T-helper 1 cell (primary cell): ENCODE data around the gene MEIOSIN.
"Not testable (repeated sequence)": the region's sequence is repeated elsewhere in the genome, so short reads cannot be mapped to it uniquely, and the experiment has no call there.

Source experiments
- DNase-seq, 5 donors: peaks; one replicate each; pipeline ENCODE4 v3.0.0-alpha.2; 2012 to 2020
- total RNA-seq, 4 donors: gene quantifications; one replicate each; lab custom pipeline; 2026; lab: John Stamatoyannopoulos, UW

Gene MEIOSIN
- total RNA-seq = 0 reads per million in 4 donors

- no peak for DNase-seq
Observed at GRCh38 chr19:45733160-45733810, at the start of gene MEIOSIN. Gene MEIOSIN, plus strand, starts transcription at chr19:45733439. Its CDS starts 1,938 bp downstream, at chr19:45735377.

GRCh38 chr19:45685045-45685444 is 48.2 kb upstream of the MEIOSIN start:
- not testable (repeated sequence) for DNase-seq

GRCh38 chr19:45687599-45687998 is 45.6 kb upstream of the MEIOSIN start:
- DNase-seq = no peak

- DNase-seq = peak; percentile 80 to 94 (median 88)
Observed at GRCh38 chr19:45691516-45692186, 41.6 kb upstream of the MEIOSIN start, which contains the start of gene SNRPD2. Gene SNRPD2, minus strand, starts transcription at chr19:45691953. Its CDS starts 65 bp downstream, at chr19:45691888.

GRCh38 chr19:45692187-45693105 is 40.8 kb upstream of the MEIOSIN start, which contains the start of gene QPCTL:
Gene QPCTL, plus strand, starts transcription at chr19:45692666. Its CDS starts 38 bp downstream, at chr19:45692704.
- DNase-seq = peak; percentile 93 to 100 (median 97)

- peak; percentile 39 to 70 (median 58) for DNase-seq
Observed at GRCh38 chr19:45693106-45693788, 40.0 kb upstream of the MEIOSIN start.

GRCh38 chr19:45701676-45702075 is 31.6 kb upstream of the MEIOSIN start:
- DNase-seq = no peak

GRCh38 chr19:45705115-45705514 is 28.1 kb upstream of the MEIOSIN start:
- DNase-seq = no peak

GRCh38 chr19:45705710-45706415 is 27.4 kb upstream of the MEIOSIN start:
- DNase-seq = no peak

GRCh38 chr19:45710356-45711130 is 22.7 kb upstream of the MEIOSIN start:
- DNase-seq = no peak

GRCh38 chr19:45711851-45712698 is 21.2 kb upstream of the MEIOSIN start:
- DNase-seq = no peak

- no peak for DNase-seq
Observed at GRCh38 chr19:45712699-45713067, 20.6 kb upstream of the MEIOSIN start.

GRCh38 chr19:45713141-45713540 is 20.1 kb upstream of the MEIOSIN start:
- no peak for DNase-seq

GRCh38 chr19:45715139-45715538 is 18.1 kb upstream of the MEIOSIN start:
- DNase-seq = no peak

- peak in 2 of 5 donors; percentile 15 to 18 for DNase-seq
Observed at GRCh38 chr19:45716359-45717130, 16.7 kb upstream of the MEIOSIN start.

- peak; percentile 95 to 100 (median 97) for DNase-seq
Observed at GRCh38 chr19:45717131-45717982, 15.9 kb upstream of the MEIOSIN start.

- DNase-seq = no peak
Observed at GRCh38 chr19:45717983-45718650, 15.1 kb upstream of the MEIOSIN start.
